Endometrial microvascular endothelial cells (primary cell): Measurements from ENCODE around the gene KRTAP24-1. TPM values are rescaled to one million over a fixed set of nuclear protein-coding genes. Genes with fewer than 3 reads are reported as not detected.

Source experiments
- in situ Hi-C: cut with HindIII; loops from 2 replicates; pipeline ENCODE4 v1.10.0; 2017; ENCODE audit warnings: low sequenced_read_pairs, low pct_unique_long_range_greater_than_20kb; ENCODE audit errors: inconsistent ontology term
- total RNA-seq: library from RNA; depleted of rRNA; stranded (reverse); fragments of >200 nt; gene quantifications from one replicate; pipeline ENCODE4 v1.2.3, GENCODE V29; 2015; ENCODE audit errors: inconsistent ontology term

Gene KRTAP24-1
- total RNA-seq, 1 donor from 2014 or later = not detected

DNA sequence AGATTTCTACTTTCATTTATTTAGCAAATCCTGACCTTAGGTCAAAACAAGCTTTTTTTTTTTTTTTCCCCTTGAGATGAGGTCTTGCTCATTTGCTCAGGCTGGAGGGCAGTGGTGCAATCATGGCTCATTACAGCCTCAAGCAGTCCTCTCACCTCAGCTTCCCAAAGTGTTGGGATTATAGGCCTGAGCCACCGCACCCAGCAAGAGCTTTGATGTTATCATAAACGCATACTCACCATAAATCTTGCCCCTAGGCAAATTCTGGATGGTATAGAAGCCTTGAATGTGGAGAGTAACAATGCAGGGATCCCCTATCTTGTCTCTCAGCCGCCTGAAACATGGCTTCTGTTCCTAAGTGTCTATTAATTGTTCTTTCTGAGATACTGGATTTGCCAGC, 42.1 kb downstream of the KRTAP24-1 start:
- in situ Hi-C loops = no loop called here

DNA sequence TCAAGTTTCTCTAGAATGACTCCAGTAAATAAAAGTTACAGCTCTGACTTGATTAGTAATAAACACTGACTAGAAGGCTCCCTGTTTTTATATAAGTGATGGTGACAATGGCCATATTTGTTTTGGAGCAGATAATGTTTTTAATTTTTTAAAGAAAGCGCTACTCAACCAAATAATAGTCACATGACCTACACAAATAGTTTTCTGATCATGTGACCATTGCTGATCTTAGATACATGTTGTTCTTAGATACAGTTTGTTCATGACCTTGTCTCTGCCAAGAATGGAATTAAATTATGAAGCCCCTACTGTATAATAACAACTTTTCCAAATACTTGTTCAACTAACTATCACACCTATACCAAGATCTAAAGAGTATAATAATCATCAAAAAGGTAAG, 44.6 kb downstream of the KRTAP24-1 start:
- in situ Hi-C loops = no loop called here

DNA sequence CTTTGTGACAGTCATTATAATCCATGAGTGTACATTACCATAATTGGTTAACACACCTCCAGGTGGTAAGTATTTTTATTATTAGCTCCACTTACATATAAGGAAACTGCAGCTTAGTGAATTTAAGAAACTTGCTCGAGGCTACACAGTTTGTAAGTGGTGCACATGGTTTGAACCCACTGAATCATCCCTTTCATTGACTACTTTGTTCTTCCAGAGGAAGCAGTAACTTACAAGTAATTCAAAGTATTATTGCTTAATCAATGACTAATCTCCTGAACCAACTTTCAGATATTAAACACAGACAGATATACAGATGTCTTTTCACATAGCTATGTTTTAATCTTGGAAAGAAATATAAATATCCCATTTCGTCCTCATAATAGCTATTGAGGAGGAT, 48.1 kb downstream of the KRTAP24-1 start:
- in situ Hi-C loops = no loop called here

DNA sequence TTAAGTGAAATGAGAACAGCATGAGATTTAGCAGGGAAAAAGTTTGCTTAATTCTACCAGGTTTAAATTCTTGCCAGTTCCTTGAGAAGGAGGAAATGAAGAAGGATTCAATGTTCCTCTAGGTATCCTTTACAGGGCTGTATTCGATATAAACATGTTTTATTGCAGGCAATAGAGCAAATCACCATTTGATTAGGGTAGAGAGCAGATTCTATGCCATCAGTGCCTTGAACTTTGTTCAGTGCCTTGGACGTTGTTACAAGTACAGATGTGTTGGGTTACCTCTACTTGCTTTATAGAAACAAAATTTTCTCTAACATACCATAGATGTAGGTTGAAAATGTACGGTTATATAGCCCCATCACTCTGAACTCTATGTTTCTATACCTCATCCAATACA, 48.7 kb downstream of the KRTAP24-1 start:
- in situ Hi-C loops = no loop called here

DNA sequence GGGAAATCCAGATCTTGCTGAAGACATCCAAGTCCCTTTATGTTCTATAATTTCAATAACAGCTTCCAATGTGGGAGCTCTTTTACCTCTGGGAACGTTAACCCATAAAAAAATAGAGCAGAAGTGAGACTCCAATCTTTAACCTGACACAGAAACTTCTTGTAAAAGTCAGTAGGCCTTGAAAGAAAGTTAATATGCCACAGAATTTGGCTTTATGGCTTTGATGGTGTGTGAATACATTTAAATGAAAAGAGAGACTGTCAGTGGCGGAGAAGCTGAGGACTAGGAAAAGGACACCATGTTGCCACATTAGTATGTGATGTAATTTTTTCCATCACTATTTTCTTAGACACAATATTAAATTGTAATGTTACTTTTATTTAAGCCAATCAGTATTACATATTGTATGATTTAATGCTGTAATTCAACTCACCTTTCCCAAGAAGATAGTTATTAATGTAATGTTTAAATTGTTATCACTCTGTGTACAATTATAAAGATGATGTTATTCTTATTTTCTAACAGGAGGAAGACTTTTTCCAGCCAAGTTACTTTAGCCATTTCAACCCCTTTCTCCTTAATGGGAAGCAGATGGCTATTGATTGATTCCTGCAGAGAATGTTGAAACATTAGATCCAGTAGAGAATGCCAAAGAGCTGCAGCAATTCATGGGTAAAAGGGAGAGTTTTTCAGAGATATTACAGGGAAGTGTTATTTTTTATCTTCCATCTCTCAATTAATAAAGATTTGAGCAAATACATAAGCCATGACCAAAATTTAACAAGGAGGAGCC, 49.3 kb downstream of the KRTAP24-1 start:
- in situ Hi-C loops = no loop called here

DNA sequence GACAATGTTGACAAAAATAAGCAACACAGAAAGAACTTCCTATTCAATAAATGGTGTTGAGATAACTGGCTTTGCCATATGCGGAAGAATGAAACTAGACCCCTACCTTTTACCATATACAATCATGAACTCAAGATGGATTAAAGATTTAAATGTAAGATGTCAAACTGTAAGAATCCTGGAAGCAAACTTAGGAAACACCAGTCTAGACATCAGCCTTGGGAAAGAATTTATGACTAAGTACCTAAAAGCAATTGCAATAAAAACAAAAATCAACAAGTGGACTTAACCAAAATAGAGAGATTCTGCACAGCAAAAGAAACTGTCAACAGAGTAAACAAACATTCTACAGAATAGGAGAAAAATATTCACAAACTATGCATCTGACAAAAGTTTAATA, 50.7 kb downstream of the KRTAP24-1 start:
- in situ Hi-C loops = no loop called here

Other genes with a start within 250 kb of the KRTAP24-1 start
- gene CLDN17, start 116.1 kb downstream of the KRTAP24-1 start, total RNA-seq = not detected
- gene CLDN8, start 66.9 kb downstream of the KRTAP24-1 start, total RNA-seq = not detected
- gene KRTAP25-1, start 6.6 kb upstream of the KRTAP24-1 start, total RNA-seq = not detected
- not detected for gene KRTAP26-1, start 37.4 kb upstream of the KRTAP24-1 start, total RNA-seq
- not detected for gene KRTAP27-1, start 54.7 kb upstream of the KRTAP24-1 start, total RNA-seq
- not detected for gene KRTAP23-1, start 65.7 kb upstream of the KRTAP24-1 start, total RNA-seq
- gene KRTAP13-2, start 89.3 kb upstream of the KRTAP24-1 start, total RNA-seq = not detected
- not detected for gene KRTAP13-1, start 113.1 kb upstream of the KRTAP24-1 start, total RNA-seq
- gene KRTAP13-3, start 143.0 kb upstream of the KRTAP24-1 start, total RNA-seq = not detected
- not detected for gene KRTAP13-4, start 147.3 kb upstream of the KRTAP24-1 start, total RNA-seq
- gene KRTAP15-1, start 157.3 kb upstream of the KRTAP24-1 start, total RNA-seq = not detected
- not detected for gene KRTAP19-1, start 197.4 kb upstream of the KRTAP24-1 start, total RNA-seq
- gene KRTAP19-2, start 204.5 kb upstream of the KRTAP24-1 start, total RNA-seq = not detected
- gene KRTAP19-3, start 209.1 kb upstream of the KRTAP24-1 start, total RNA-seq = not detected
- not detected for gene KRTAP19-4, start 214.2 kb upstream of the KRTAP24-1 start, total RNA-seq
- gene KRTAP19-5, start 219.2 kb upstream of the KRTAP24-1 start, total RNA-seq = not detected